H1 (cell line): Measurements from ENCODE around the gene MAP3K14. TPM values are rescaled to one million over a fixed set of nuclear protein-coding genes. Genes with fewer than 3 reads are reported as not detected.

ENCODE experiments used
- CHD2 ChIP-seq: IDR thresholded peaks from 2 replicates; pipeline ENCODE4 v1.6.1; 2012; ENCODE audit warnings: low read length, improper control_type of control experiment
- EGR1 ChIP-seq: IDR thresholded peaks from 2 replicates; pipeline ENCODE4 v1.6.1; 2011; ENCODE audit warnings: low read depth, low read length, borderline replicate concordance
- JUN ChIP-seq: IDR thresholded peaks from 2 replicates; pipeline ENCODE4 v1.6.1; 2011; ENCODE audit warnings: low read depth, mild to moderate bottlenecking, improper control_type of control experiment, low read length
- POLR2AphosphoS5 ChIP-seq: IDR thresholded peaks from 2 replicates; pipeline ENCODE4 v1.6.1; 2011; ENCODE audit warnings: low read depth, low read length
- SIX5 ChIP-seq: IDR thresholded peaks from 2 replicates; pipeline ENCODE4 v1.6.1; 2011; ENCODE audit warnings: mild to moderate bottlenecking, low read depth, low read length
- polyA plus RNA-seq, 7 experiments: library from polyadenylated mRNA; depleted of rRNA in 3 of 7; stranded (reverse) in 5 of 7; unstranded in 2 of 7; fragments of >200 nt in 5 of 7; fragments of 200-250 nt in 2 of 7; gene quantifications; 1 replicate in 5 of 7; 2 replicates in 1 of 7; 4 replicates in 1 of 7; pipeline versions ENCODE4 v1.2.1 to v1.2.3, GENCODE V29; 2011 to 2013; ENCODE audit warnings: missing spikeins in 2 of 7, mixed read lengths in 2 of 7
- total RNA-seq: library from RNA; stranded (reverse); fragmentation: NEBNext Ultra II Directional; extraction: Animal tissue kit (Norgen Biotek cat#: 25700); gene quantifications from 2 replicates; pipeline ENCODE4 v1.2.1, GENCODE V29; 2021
- TF ChIP-seq, protein P1 (sequence below): IDR thresholded peaks from 2 replicates; pipeline ENCODE4 v1.6.1; 2012; ENCODE audit warnings: low read length, inconsistent platforms

MAP3K14 gene
- total and polyA plus RNA-seq, 2 of the 8 experiments (the other 6 are each of a cell fraction or from before 2014, with no cell fraction given): 5.2 to 6.1 TPM

DNA sequence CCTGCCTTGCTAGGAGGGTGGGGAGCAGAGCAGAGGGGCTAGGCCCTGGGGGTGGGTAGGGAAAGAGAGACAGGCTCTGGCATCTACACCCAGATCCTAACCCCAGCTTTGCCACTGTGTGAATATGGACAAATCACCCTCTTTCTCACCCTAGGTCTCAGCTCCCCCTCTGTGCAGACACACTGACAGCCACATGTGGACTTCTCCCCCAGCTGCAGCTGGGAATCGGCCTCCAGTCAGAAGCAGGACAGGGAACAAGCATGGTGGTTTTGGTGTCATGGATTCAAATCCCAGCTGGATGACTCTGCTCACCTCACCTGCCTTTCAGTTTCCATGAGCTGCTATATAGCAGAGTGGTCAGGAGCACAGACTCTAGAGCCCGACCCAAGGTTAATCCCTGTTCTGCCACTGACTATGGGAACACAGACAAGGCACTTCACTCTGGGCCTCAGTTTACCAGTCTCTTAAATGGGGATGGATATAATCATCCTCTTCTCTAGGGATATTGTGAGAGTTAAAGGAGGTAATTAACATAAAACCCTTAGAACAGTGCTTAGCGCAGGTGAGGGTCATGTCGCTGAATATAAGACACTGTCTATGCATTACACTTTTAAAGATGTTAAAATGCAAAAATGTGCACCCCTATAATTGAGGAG lies 26.2 kb upstream of the MAP3K14 start (continued):
- TF ChIP-seq, protein P1, sequence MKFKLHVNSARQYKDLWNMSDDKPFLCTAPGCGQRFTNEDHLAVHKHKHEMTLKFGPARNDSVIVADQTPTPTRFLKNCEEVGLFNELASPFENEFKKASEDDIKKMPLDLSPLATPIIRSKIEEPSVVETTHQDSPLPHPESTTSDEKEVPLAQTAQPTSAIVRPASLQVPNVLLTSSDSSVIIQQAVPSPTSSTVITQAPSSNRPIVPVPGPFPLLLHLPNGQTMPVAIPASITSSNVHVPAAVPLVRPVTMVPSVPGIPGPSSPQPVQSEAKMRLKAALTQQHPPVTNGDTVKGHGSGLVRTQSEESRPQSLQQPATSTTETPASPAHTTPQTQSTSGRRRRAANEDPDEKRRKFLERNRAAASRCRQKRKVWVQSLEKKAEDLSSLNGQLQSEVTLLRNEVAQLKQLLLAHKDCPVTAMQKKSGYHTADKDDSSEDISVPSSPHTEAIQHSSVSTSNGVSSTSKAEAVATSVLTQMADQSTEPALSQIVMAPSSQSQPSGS: no peak
- TF ChIP-seq EGR1 (no peak), SIX5 (no peak), JUN (no peak), POLR2AphosphoS5 (no peak), CHD2 (no peak)
- TF ChIP-seq, all 59 proteins: peak for 0
